GM13976 (cell line): ENCODE results near the gene SNED1.

ENCODE experiments used
- DNase-seq: peaks from one replicate; pipeline ENCODE4 v3.0.0; 2012; ENCODE audit warnings: low spot score
- CTCF ChIP-seq: IDR thresholded peaks from 2 replicates; pipeline ENCODE4 v1.5.1; 2012; ENCODE audit warnings: borderline replicate concordance, mild to moderate bottlenecking; ENCODE audit not compliant: insufficient read depth; ENCODE audit errors: extremely low read depth, missing control alignments, control extremely low read depth
- in situ Hi-C: fragments of 300-500 bp; cut with MboI; formaldehyde crosslinking; loops from one replicate; pipeline ENCODE4 v1.12.0; 2022; ENCODE audit warnings: low sequenced_read_pairs, mixed read lengths, inconsistent platforms; ENCODE audit not compliant: unreplicated experiment

The SNED1 gene

GRCh38 chr2:241073166-241074064 is 75.0 kb downstream of the SNED1 start:
- TF ChIP-seq CTCF, result no peak
- DNase-seq, result no peak
- in situ Hi-C loops, result no loop called here

- no peak for TF ChIP-seq CTCF
- no peak for DNase-seq
- in situ Hi-C loops, result no loop called here
Measured at GRCh38 chr2:241074065-241074818, 75.8 kb downstream of the SNED1 start.

GRCh38 chr2:241074901-241075540 is 76.6 kb downstream of the SNED1 start:
- no peak for DNase-seq
- in situ Hi-C loops, result no loop called here
- TF ChIP-seq CTCF, result no peak

- peak; percentile 28 for DNase-seq
- TF ChIP-seq CTCF, result no peak
- in situ Hi-C loops, result no loop called here
Measured at GRCh38 chr2:241080405-241081189, 82.2 kb downstream of the SNED1 start.

- no peak for TF ChIP-seq CTCF
- in situ Hi-C loops, result no loop called here
- no peak for DNase-seq
Measured at GRCh38 chr2:241081190-241081642, 82.8 kb downstream of the SNED1 start.
